PC-9 (cell line): ENCODE data around the gene JMJD1C. TPM values are rescaled to one million over a fixed set of nuclear protein-coding genes. Genes with fewer than 3 reads are reported as not detected.

Experiments used
- BruUV-seq: library from RNA; stranded (reverse); fragments of 400-500 nt; replicated peaks from 2 replicates; lab custom pipeline; 2021; lab: Mats Ljungman, UMichigan
- CTCF ChIA-PET: fragments of 300-600 bp; sonication (Branson Sonifier 250); formaldehyde crosslinking; loops from one replicate; lab custom pipeline; 2022; ENCODE audit warnings: antibody characterized with exemption; lab: Charles Lee
- POLR2A ChIA-PET: fragments of 300-600 bp; sonication (Branson Sonifier 250); formaldehyde crosslinking; loops from one replicate; lab custom pipeline; 2022; ENCODE audit warnings: antibody characterized with exemption; ENCODE audit not compliant: unreplicated experiment; lab: Charles Lee
- DNase-seq, 2 experiments: peaks; one replicate each; pipeline versions ENCODE4 v3.0.0 to v3.0.0-alpha.2; 2015 to 2022; ENCODE audit warnings: mixed read lengths in 1 of 2
- H2AFZ ChIP-seq: fragments of 200-600 bp; sonication (generic); 2 replicates; pipeline ENCODE4 v1.8.1; 2017; ENCODE audit warnings: antibody characterized with exemption
- H3F3A ChIP-seq: fragments of 200-600 bp; sonication (generic); 2 replicates; pipeline ENCODE4 v1.8.1; 2017; ENCODE audit warnings: antibody characterized with exemption, mild to moderate bottlenecking, low read depth; ENCODE audit not compliant: insufficient read depth
- H3K27ac ChIP-seq: fragments of 200-600 bp; sonication (generic); 2 replicates; pipeline ENCODE4 v1.6.1; 2016; ENCODE audit warnings: mixed run types
- H3K27me3 ChIP-seq: fragments of 200-600 bp; sonication (generic); 2 replicates; pipeline ENCODE4 v1.6.1; 2016; ENCODE audit warnings: low read depth, mixed run types; ENCODE audit not compliant: insufficient read depth
- H3K36me3 ChIP-seq: fragments of 200-600 bp; sonication (generic); 2 replicates; pipeline ENCODE4 v1.6.1; 2016; ENCODE audit warnings: low read depth, mixed run types
- H3K4me1 ChIP-seq: fragments of 200-600 bp; sonication (generic); replicated peaks from 2 replicates; pipeline ENCODE4 v1.6.1; 2016; ENCODE audit warnings: mixed run types; ENCODE audit not compliant: insufficient read depth
- H3K4me2 ChIP-seq: fragments of 200-600 bp; sonication (generic); 2 replicates; pipeline ENCODE4 v1.6.1; 2017; ENCODE audit warnings: mixed run types
- H3K4me3 ChIP-seq: fragments of 200-600 bp; sonication (generic); 2 replicates; pipeline ENCODE4 v1.6.1; 2016; ENCODE audit warnings: mixed run types
- H3K79me2 ChIP-seq: fragments of 200-600 bp; sonication (generic); 2 replicates; pipeline ENCODE4 v1.6.1; 2017; ENCODE audit warnings: low read depth, mixed run types
- H3K9me2 ChIP-seq: fragments of 200-600 bp; sonication (generic); 2 replicates; pipeline ENCODE4 v1.8.1; 2017; ENCODE audit warnings: mild to moderate bottlenecking; ENCODE audit not compliant: insufficient read depth
- H3K9me3 ChIP-seq: fragments of 200-600 bp; sonication (generic); 2 replicates; pipeline ENCODE4 v1.8.1; 2016; ENCODE audit warnings: low read depth; ENCODE audit not compliant: insufficient read depth
- H4K20me1 ChIP-seq: fragments of 200-600 bp; sonication (generic); 2 replicates; pipeline ENCODE4 v1.8.1; 2017; ENCODE audit not compliant: insufficient read depth
- CTCF ChIP-seq: fragments of 200-600 bp; sonication (generic); conservative IDR thresholded peaks from 2 replicates; pipeline ENCODE4 v1.6.1; 2017; ENCODE audit warnings: mixed run types, antibody characterized with exemption, mild to moderate bottlenecking, moderate library complexity
- EZH2 ChIP-seq: fragments of 200-600 bp; sonication (generic); IDR thresholded peaks from 2 replicates; pipeline ENCODE4 v1.8.0; 2017; ENCODE audit warnings: antibody characterized with exemption, low read depth
- intact Hi-C: fragments of 100-400 bp; cut with micrococcal nuclease; formaldehyde crosslinking; loops from one replicate; pipeline ENCODE4 v1.10.0; 2022; ENCODE audit not compliant: unreplicated experiment
- total RNA-seq: library from RNA; stranded (reverse); gene quantifications from 2 replicates; pipeline ENCODE4 v1.2.3, GENCODE V29; 2021

The JMJD1C gene
- total RNA-seq, 1 experiment from 2014 or later, result 78.7 TPM

GRCh38 chr10:63199716-63200115, 266.1 kb downstream of the JMJD1C start:
- TF ChIP-seq CTCF, result no peak
- no peak for TF ChIP-seq EZH2
- intact Hi-C loops, result no loop called here
- H4K20me1 ChIP-seq, result 0 out of 2 replicates have a peak, but pooled peaks cover 8% of the 10 kb centered on the region
- H3K4me2 ChIP-seq, result no peak overlapping the region
- no peak overlapping the region for H2AFZ ChIP-seq
- ChIA-PET POLR2A (no interaction called here), CTCF (no interaction called here)
- H3K9me2 ChIP-seq, result no peaks in the 10 kb centered on the region
- H3K4me1 ChIP-seq, result no peaks in the 10 kb centered on the region
- no peak overlapping the region for H3K27ac ChIP-seq
- H3F3A ChIP-seq, result no peaks in the 10 kb centered on the region
- no peak for DNase-seq
- no peaks in the 10 kb centered on the region for H3K79me2 ChIP-seq
- H3K27me3 ChIP-seq, result no peaks in the 10 kb centered on the region
- no peaks in the 10 kb centered on the region for H3K9me3 ChIP-seq
- H3K4me3 ChIP-seq, result no peak overlapping the region
- H3K36me3 ChIP-seq, result peaks cover 33% of the 10 kb centered on the region; the same call in 1 of the 2 replicates
- BruUV-seq, result no TSS peak

- intact Hi-C loops, result no loop called here
- no peaks in the 10 kb centered on the region for H3K27me3 ChIP-seq
- CTCF ChIA-PET, result no interaction called here
- DNase-seq, result no peak
- no peaks in the 10 kb centered on the region for H3K9me3 ChIP-seq
- H3K79me2 ChIP-seq, result no peaks in the 10 kb centered on the region
- peaks cover 49% of the 10 kb centered on the region for H3K36me3 ChIP-seq
- no TSS peak for BruUV-seq
- POLR2A ChIA-PET, result no interaction called here
- H2AFZ ChIP-seq, result no peak overlapping the region
- no peaks in the 10 kb centered on the region for H3K4me1 ChIP-seq
- no peaks in the 10 kb centered on the region for H3F3A ChIP-seq
- 0 out of 2 replicates have a peak, but pooled peaks cover 2% of the 10 kb centered on the region for H4K20me1 ChIP-seq
- no peak overlapping the region for H3K27ac ChIP-seq
- H3K4me2 ChIP-seq, result no peak overlapping the region
- no peak for TF ChIP-seq CTCF
- TF ChIP-seq EZH2, result no peak
- H3K9me2 ChIP-seq, result no peaks in the 10 kb centered on the region
- H3K4me3 ChIP-seq, result no peak overlapping the region
These were observed 268.3 kb downstream of the JMJD1C start for GRCh38 chr10:63197344-63198092.

- Histone ChIP-seq H3F3A (no peaks in the 10 kb centered on the region), H3K27ac (no peak overlapping the region), H3K9me3 (no peaks in the 10 kb centered on the region), H3K4me3 (no peak overlapping the region), H3K79me2 (no peaks in the 10 kb centered on the region), H3K9me2 (no peaks in the 10 kb centered on the region), H3K4me2 (no peak overlapping the region), H4K20me1 (no peaks in the 10 kb centered on the region), H2AFZ (no peak overlapping the region), H3K36me3 (peaks cover 49% of the 10 kb centered on the region; the same call in 1 of the 2 replicates), H3K27me3 (no peaks in the 10 kb centered on the region), H3K4me1 (no peaks in the 10 kb centered on the region)
- BruUV-seq, result no TSS peak
- POLR2A ChIA-PET, result no interaction called here
- TF ChIP-seq EZH2, result no peak
- TF ChIP-seq CTCF, result no peak
- no peak for DNase-seq
- CTCF ChIA-PET, result no interaction called here
- intact Hi-C loops, result no loop called here
These were observed 273.0 kb downstream of the JMJD1C start for GRCh38 chr10:63192826-63193225.
